Measurements from ENCODE around the gene UBE2N.
"Not testable (repeated sequence)": the region's sequence is repeated elsewhere in the genome, so short reads cannot be mapped to it uniquely, and the experiment has no call there.

Gene UBE2N

DNA sequence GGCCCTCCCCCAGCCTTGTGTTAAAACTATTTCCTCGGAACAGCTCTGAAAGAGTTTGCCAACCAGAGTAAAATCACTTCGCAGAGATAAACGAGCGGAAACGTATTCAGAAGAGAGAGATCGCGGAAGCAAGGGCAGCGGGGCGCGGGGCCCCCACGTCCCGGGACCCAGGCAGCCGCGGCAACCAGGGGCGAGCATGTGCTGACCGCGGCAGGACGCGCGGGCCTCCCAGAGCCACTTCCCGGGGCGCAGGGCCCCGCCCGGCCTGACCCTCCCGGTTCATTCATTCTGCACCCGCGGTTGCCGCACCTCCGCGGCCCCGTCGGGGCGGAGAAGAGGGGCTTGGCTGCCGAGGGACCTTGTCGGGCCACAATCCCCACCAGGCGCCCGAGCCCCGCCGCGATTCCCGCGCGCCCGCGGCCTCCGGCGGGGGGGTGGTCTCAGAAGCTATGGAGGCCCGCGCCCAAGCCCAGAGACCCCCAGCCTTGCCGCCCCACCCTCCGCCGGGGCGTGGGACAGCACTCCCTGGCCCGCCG, 598 bp downstream of the UBE2N start:
- no peak for TF ChIP-seq CTCF (IDR thresholded peaks at IDR 0.05; ENCODE audit: poor library complexity, severe bottlenecking)
- H3K27ac ChIP-seq (ENCODE audit: poor library complexity, severe bottlenecking), result peak overlapping the region; percentile 78

GRCh38 chr12:93440043-93440835, 1.5 kb downstream of the UBE2N start:
- Histone ChIP-seq H3K27ac (ENCODE audit: poor library complexity, severe bottlenecking) (peak overlapping the region; percentile 78), H3K27me3 (ENCODE audit: insufficient read depth, poor library complexity, severe bottlenecking) (no peaks in the 10 kb centered on the region)
- ATAC-seq (ENCODE audit: low read depth), result no peak

More for the DNA sequence above, 598 bp downstream of the UBE2N start:
- 0 out of 3 replicates have a peak, but pooled peaks have one; percentile 7 for ATAC-seq (ENCODE audit: low read depth)
- H3K36me3 ChIP-seq (ENCODE audit: low read depth), result no peaks in the 10 kb centered on the region
- H3K4me1 ChIP-seq (ENCODE audit: insufficient read depth, poor library complexity, severe bottlenecking), result peaks cover 14% of the 10 kb centered on the region
- no peaks in the 10 kb centered on the region for H3K9me3 ChIP-seq (ENCODE audit: severe bottlenecking)
- DNase-seq (ENCODE audit: low spot score), result no peak
- peak overlapping the region; percentile 82 for H3K4me3 ChIP-seq (ENCODE audit: severe bottlenecking)
- H3K27me3 ChIP-seq (ENCODE audit: insufficient read depth, poor library complexity, severe bottlenecking), result no peaks in the 10 kb centered on the region

GRCh38 chr12:93438266-93439050, 3.3 kb downstream of the UBE2N start:
- ATAC-seq (ENCODE audit: low read depth), result no peak
- no peaks in the 10 kb centered on the region for H3K9me3 ChIP-seq (ENCODE audit: severe bottlenecking)
- H3K27me3 ChIP-seq (ENCODE audit: insufficient read depth, poor library complexity, severe bottlenecking), result no peaks in the 10 kb centered on the region
- H3K27ac ChIP-seq (ENCODE audit: poor library complexity, severe bottlenecking), result no peak overlapping the region
- H3K36me3 ChIP-seq (ENCODE audit: low read depth), result peaks cover 7% of the 10 kb centered on the region; the same call in 1 of the 2 replicates
- no peak for TF ChIP-seq CTCF (IDR thresholded peaks at IDR 0.05; ENCODE audit: poor library complexity, severe bottlenecking)
- DNase-seq (ENCODE audit: low spot score), result no peak
- H3K4me1 ChIP-seq (ENCODE audit: insufficient read depth, poor library complexity, severe bottlenecking), result peaks cover 22% of the 10 kb centered on the region
- H3K4me3 ChIP-seq (ENCODE audit: severe bottlenecking), result no peak overlapping the region

More at GRCh38 chr12:93440043-93440835, 1.5 kb downstream of the UBE2N start:
- no peak for TF ChIP-seq CTCF (IDR thresholded peaks at IDR 0.05; ENCODE audit: poor library complexity, severe bottlenecking)
- no peak for DNase-seq (ENCODE audit: low spot score)
- H3K36me3 ChIP-seq (ENCODE audit: low read depth), result no peaks in the 10 kb centered on the region
- H3K4me1 ChIP-seq (ENCODE audit: insufficient read depth, poor library complexity, severe bottlenecking), result peaks cover 14% of the 10 kb centered on the region
- peak overlapping the region; percentile 82 for H3K4me3 ChIP-seq (ENCODE audit: severe bottlenecking)
- H3K9me3 ChIP-seq (ENCODE audit: severe bottlenecking), result no peaks in the 10 kb centered on the region

DNA sequence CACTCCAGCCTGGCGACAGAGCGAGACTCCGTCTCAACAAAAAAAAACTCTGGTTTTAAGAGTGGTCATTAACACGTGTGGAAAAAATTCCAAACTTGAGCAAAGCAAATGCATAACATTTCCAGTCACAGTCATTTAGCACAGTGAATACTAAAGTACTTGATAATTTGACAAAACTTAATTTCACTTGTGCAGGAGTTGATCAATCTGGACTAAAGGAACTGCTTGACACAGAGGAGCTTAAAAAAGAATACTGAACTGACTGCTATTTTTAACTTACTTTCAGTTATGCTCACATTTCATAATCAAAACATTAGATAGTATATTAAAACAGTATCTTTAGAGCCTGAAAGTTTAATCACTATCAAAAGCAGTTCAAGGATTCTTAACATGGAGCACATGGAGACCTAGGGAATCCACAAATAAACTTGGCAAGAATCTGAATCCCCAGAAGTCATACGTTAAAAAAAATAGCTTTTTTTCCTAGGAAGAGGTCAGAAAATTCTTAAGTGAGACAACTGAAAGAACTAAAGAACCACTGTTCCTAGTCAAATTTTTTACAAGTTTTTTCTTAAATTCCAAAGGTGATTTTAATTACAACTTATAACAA, 7.4 kb downstream of the UBE2N start:
- H3K4me1 ChIP-seq (ENCODE audit: insufficient read depth, poor library complexity, severe bottlenecking), result peaks cover 16% of the 10 kb centered on the region
- no peak for DNase-seq (ENCODE audit: low spot score)
- TF ChIP-seq CTCF (IDR thresholded peaks at IDR 0.05; ENCODE audit: poor library complexity, severe bottlenecking), result no peak

DNA sequence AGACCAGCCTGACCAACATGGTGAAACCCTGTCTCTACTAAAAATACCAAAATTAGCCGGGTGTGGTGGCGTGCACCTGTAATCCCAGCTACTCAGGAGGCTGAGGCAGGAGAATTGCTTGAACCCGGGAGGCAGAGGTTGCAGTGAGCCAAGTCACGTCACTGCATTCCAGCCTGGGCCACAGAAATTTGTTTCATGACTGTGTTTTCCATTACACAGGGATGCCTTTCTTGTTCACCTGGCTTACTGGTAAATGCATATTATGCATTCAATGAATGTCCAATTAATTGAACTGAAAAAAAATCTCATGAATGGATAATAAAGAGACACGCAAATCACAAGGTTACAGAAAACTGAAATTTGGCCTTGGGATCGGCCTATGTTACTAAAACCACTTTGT, 9.7 kb downstream of the UBE2N start:
- DNase-seq (ENCODE audit: low spot score); ATAC-seq (ENCODE audit: low read depth); H3K9me3 ChIP-seq (ENCODE audit: severe bottlenecking); H3K4me3 ChIP-seq (ENCODE audit: severe bottlenecking); H3K27ac ChIP-seq (ENCODE audit: poor library complexity, severe bottlenecking); H3K27me3 ChIP-seq (ENCODE audit: insufficient read depth, poor library complexity, severe bottlenecking): not testable (repeated sequence)
- Histone ChIP-seq H3K36me3 (ENCODE audit: low read depth) (peaks cover 11% of the 10 kb centered on the region; the same call in 1 of the 2 replicates), H3K4me1 (ENCODE audit: insufficient read depth, poor library complexity, severe bottlenecking) (peaks cover 30% of the 10 kb centered on the region)

More for the DNA sequence above, 7.4 kb downstream of the UBE2N start:
- Histone ChIP-seq H3K27me3 (ENCODE audit: insufficient read depth, poor library complexity, severe bottlenecking) (no peaks in the 10 kb centered on the region), H3K4me3 (ENCODE audit: severe bottlenecking) (no peak overlapping the region), H3K36me3 (ENCODE audit: low read depth) (peaks cover 11% of the 10 kb centered on the region; the same call in 1 of the 2 replicates), H3K27ac (ENCODE audit: poor library complexity, severe bottlenecking) (no peak overlapping the region), H3K9me3 (ENCODE audit: severe bottlenecking) (no peaks in the 10 kb centered on the region)
- no peak for ATAC-seq (ENCODE audit: low read depth)

All from RWPE2 (cell line).